WTC11 (cell line): ENCODE measurements around the gene RNF44.
"Not testable (repeated sequence)": the region's sequence is repeated elsewhere in the genome, so short reads cannot be mapped to it uniquely, and the experiment has no call there.

Experiments used
- KAT7 ChIP-seq: sonication (generic); formaldehyde crosslinking; IDR thresholded peaks from 2 replicates; pipeline ENCODE4 v1.8.1; 2023; ENCODE audit warnings: missing genetic modification reagents, mild to moderate bottlenecking, borderline replicate concordance
- TP53 ChIP-seq: sonication (generic); formaldehyde crosslinking; IDR thresholded peaks from 2 replicates; pipeline ENCODE4 v1.8.1; 2023; ENCODE audit warnings: mild to moderate bottlenecking, missing genetic modification reagents
- TF ChIP-seq, protein P1 (sequence below): fragments of 200-600 bp; IDR thresholded peaks from 2 replicates; pipeline ENCODE4 v1.8.0; 2022; ENCODE audit warnings: antibody characterized with exemption

DNA sequence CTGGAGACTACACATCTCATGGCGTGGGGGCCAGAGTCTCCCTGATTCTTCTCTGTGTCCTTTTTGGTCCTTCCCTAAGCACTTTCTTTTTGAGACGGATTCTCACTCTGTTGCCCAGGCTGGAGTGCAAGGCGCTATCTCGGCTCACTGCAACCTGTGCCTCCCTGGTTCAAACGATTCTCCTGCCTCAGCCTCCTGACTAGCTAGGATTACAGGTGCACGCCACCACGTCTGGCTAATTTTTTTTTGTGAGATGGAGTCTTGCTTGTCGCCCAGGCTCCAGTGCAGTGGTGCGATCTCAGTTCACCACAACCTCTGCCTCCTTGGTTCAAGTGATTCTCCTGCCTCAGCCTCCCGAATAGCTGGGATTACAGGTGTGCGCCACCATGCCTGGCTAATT lies 13.7 kb upstream of the RNF44 start:
- TF ChIP-seq KAT7, TP53 (CRISPR knock-in tag): not testable (repeated sequence)
- TF ChIP-seq, protein P1, sequence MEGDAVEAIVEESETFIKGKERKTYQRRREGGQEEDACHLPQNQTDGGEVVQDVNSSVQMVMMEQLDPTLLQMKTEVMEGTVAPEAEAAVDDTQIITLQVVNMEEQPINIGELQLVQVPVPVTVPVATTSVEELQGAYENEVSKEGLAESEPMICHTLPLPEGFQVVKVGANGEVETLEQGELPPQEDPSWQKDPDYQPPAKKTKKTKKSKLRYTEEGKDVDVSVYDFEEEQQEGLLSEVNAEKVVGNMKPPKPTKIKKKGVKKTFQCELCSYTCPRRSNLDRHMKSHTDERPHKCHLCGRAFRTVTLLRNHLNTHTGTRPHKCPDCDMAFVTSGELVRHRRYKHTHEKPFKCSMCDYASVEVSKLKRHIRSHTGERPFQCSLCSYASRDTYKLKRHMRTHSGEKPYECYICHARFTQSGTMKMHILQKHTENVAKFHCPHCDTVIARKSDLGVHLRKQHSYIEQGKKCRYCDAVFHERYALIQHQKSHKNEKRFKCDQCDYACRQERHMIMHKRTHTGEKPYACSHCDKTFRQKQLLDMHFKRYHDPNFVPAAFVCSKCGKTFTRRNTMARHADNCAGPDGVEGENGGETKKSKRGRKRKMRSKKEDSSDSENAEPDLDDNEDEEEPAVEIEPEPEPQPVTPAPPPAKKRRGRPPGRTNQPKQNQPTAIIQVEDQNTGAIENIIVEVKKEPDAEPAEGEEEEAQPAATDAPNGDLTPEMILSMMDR: not testable (repeated sequence)
